ENCODE data around the gene NUDT14.

GRCh38 chr14:105207460-105207901 is 26.4 kb upstream of the NUDT14 start:
- no peak for TF ChIP-seq SUZ12 (IDR thresholded peaks at IDR 0.05; ENCODE audit: extremely low read depth, insufficient read depth, insufficient read length)
- TF ChIP-seq ZNF274 (IDR thresholded peaks at IDR 0.05; ENCODE audit: low read depth, low read length) = no peak
